HEK293 (cell line): ENCODE data around the gene EEF1AKMT1.

ENCODE experiments used
- CTCF ChIA-PET: fragments of 350-600 bp; formaldehyde crosslinking; extraction: SDS; loops from one replicate; lab custom pipeline; 2021; ENCODE audit warnings: antibody characterized with exemption; lab: Yijun Ruan, JAX
- POLR2A ChIA-PET: fragments of 300-600 bp; formaldehyde crosslinking; extraction: SDS; loops from one replicate; lab custom pipeline; 2020; ENCODE audit warnings: antibody characterized with exemption, inconsistent platforms; lab: Yijun Ruan, JAX
- H3K27ac ChIP-seq: fragments of 200-500 bp; sonication (Bioruptor generic); 2 replicates; pipeline ENCODE4 v1.5.1; 2014; ENCODE audit warnings: low read depth, low read length, control low read depth, inconsistent platforms; ENCODE audit errors: extremely low read depth
- H3K36me3 ChIP-seq, 2 experiments: fragments of 200-500 bp in 1 of 2; sonication (Bioruptor generic) in 1 of 2; 1 replicate in 1 of 2; 2 replicates in 1 of 2; pipeline ENCODE4 v1.5.1; 2014 to 2017; ENCODE audit warnings: inconsistent platforms in 2 of 2, low read length in 2 of 2; ENCODE audit not compliant: control insufficient read depth in 2 of 2, insufficient read depth in 1 of 2
- H3K4me1 ChIP-seq: fragments of 200-500 bp; sonication (Bioruptor generic); 2 replicates; pipeline ENCODE4 v1.5.1; 2014; ENCODE audit warnings: mild to moderate bottlenecking, low read length, inconsistent platforms; ENCODE audit not compliant: control insufficient read depth, insufficient read depth
- H3K4me3 ChIP-seq: 2 replicates; pipeline ENCODE4 v1.5.1; 2011; ENCODE audit warnings: low read depth, mild to moderate bottlenecking, control low read depth, low read length, moderate library complexity
- H3K9me3 ChIP-seq: fragments of 200-500 bp; sonication (Bioruptor generic); 2 replicates; pipeline ENCODE4 v1.5.1; 2014; ENCODE audit warnings: low read depth, low read length, inconsistent platforms; ENCODE audit not compliant: control insufficient read depth, insufficient read depth
- GLIS1 ChIP-seq: fragments of 450-650 bp; formaldehyde crosslinking; IDR thresholded peaks from 2 replicates; pipeline ENCODE4 v1.5.1; 2016; ENCODE audit warnings: missing biosample characterization, missing genetic modification characterization
- HOXC10 ChIP-seq: sonication (generic); formaldehyde crosslinking; IDR thresholded peaks from 2 replicates; pipeline ENCODE4 v1.8.1; 2023; ENCODE audit warnings: mild to moderate bottlenecking, missing genetic modification reagents
- KLF1 ChIP-seq: fragments of 450-650 bp; formaldehyde crosslinking; IDR thresholded peaks from 2 replicates; pipeline ENCODE4 v1.5.1; 2016; ENCODE audit warnings: missing biosample characterization, missing genetic modification characterization
- KLF8 ChIP-seq: fragments of 450-650 bp; formaldehyde crosslinking; IDR thresholded peaks from 2 replicates; pipeline ENCODE4 v1.5.1; 2016; ENCODE audit warnings: missing biosample characterization, missing genetic modification characterization
- KLF9 ChIP-seq: fragments of 450-650 bp; formaldehyde crosslinking; IDR thresholded peaks from 2 replicates; pipeline ENCODE4 v1.5.1; 2016; ENCODE audit warnings: missing biosample characterization, missing genetic modification characterization, low read depth
- MYNN ChIP-seq: fragments of 450-650 bp; formaldehyde crosslinking; IDR thresholded peaks from 2 replicates; pipeline ENCODE4 v1.5.1; 2016; ENCODE audit warnings: missing biosample characterization, missing genetic modification characterization, borderline replicate concordance
- REPIN1 ChIP-seq: fragments of 450-650 bp; formaldehyde crosslinking; IDR thresholded peaks from 2 replicates; pipeline ENCODE4 v1.5.1; 2017; ENCODE audit warnings: missing biosample characterization, missing genetic modification characterization, low read depth
- ZNF324 ChIP-seq: fragments of 450-650 bp; formaldehyde crosslinking; IDR thresholded peaks from 2 replicates; pipeline ENCODE4 v1.5.1; 2016; ENCODE audit warnings: missing biosample characterization, missing genetic modification characterization
- ZNF404 ChIP-seq: fragments of 450-650 bp; formaldehyde crosslinking; IDR thresholded peaks from 2 replicates; pipeline ENCODE4 v1.5.1; 2017; ENCODE audit warnings: missing biosample characterization, missing genetic modification characterization
- ZNF514 ChIP-seq: fragments of 450-650 bp; formaldehyde crosslinking; IDR thresholded peaks from 2 replicates; pipeline ENCODE4 v1.5.1; 2016; ENCODE audit warnings: missing biosample characterization, missing genetic modification characterization
- ZNF555 ChIP-seq: fragments of 450-650 bp; formaldehyde crosslinking; conservative IDR thresholded peaks from 2 replicates; pipeline ENCODE4 v1.5.1; 2017; ENCODE audit warnings: missing biosample characterization, mild to moderate bottlenecking, missing genetic modification characterization, inconsistent platforms
- ZNF585B ChIP-seq: fragments of 450-650 bp; formaldehyde crosslinking; IDR thresholded peaks from 2 replicates; pipeline ENCODE4 v1.5.1; 2016; ENCODE audit warnings: missing biosample characterization, missing genetic modification characterization
- ZNF596 ChIP-seq: fragments of 450-650 bp; IDR thresholded peaks from 2 replicates; pipeline ENCODE4 v1.5.0; 2018; ENCODE audit warnings: missing biosample characterization, mild to moderate bottlenecking, missing genetic modification characterization, moderate library complexity
- ZNF624 ChIP-seq: fragments of 450-650 bp; formaldehyde crosslinking; IDR thresholded peaks from 2 replicates; pipeline ENCODE4 v1.5.1; 2017; ENCODE audit warnings: missing biosample characterization, missing genetic modification characterization
- ZNF654 ChIP-seq: fragments of 450-650 bp; formaldehyde crosslinking; IDR thresholded peaks from 2 replicates; pipeline ENCODE4 v1.5.1; 2016; ENCODE audit warnings: low read depth, missing biosample characterization, missing genetic modification characterization
- ZSCAN23 ChIP-seq: fragments of 450-650 bp; formaldehyde crosslinking; IDR thresholded peaks from 2 replicates; pipeline ENCODE4 v1.5.1; 2016; ENCODE audit warnings: missing biosample characterization, missing genetic modification characterization
- TF ChIP-seq, protein P1 (sequence below): fragments of 450-650 bp; formaldehyde crosslinking; IDR thresholded peaks from 2 replicates; pipeline ENCODE4 v1.5.1; 2017; ENCODE audit warnings: missing biosample characterization, missing genetic modification characterization
- TF ChIP-seq, protein P2 (sequence below): fragments of 450-650 bp; formaldehyde crosslinking; IDR thresholded peaks from 2 replicates; pipeline ENCODE4 v1.5.1; 2016; ENCODE audit warnings: missing biosample characterization, missing genetic modification characterization, low read depth
- TF ChIP-seq, protein P3 (sequence below): fragments of 450-650 bp; formaldehyde crosslinking; IDR thresholded peaks from 2 replicates; pipeline ENCODE4 v1.5.1; 2017; ENCODE audit warnings: missing biosample characterization, mild to moderate bottlenecking, missing genetic modification characterization, moderate library complexity
- TF ChIP-seq, protein P4 (sequence below): fragments of 450-650 bp; formaldehyde crosslinking; IDR thresholded peaks from 2 replicates; pipeline ENCODE4 v1.5.1; 2016; ENCODE audit warnings: missing biosample characterization, missing genetic modification characterization
- TF ChIP-seq, protein P5 (sequence below): fragments of 450-650 bp; formaldehyde crosslinking; IDR thresholded peaks from 2 replicates; pipeline ENCODE4 v1.5.1; 2016; ENCODE audit warnings: missing biosample characterization, missing genetic modification characterization

EEF1AKMT1 gene

DNA sequence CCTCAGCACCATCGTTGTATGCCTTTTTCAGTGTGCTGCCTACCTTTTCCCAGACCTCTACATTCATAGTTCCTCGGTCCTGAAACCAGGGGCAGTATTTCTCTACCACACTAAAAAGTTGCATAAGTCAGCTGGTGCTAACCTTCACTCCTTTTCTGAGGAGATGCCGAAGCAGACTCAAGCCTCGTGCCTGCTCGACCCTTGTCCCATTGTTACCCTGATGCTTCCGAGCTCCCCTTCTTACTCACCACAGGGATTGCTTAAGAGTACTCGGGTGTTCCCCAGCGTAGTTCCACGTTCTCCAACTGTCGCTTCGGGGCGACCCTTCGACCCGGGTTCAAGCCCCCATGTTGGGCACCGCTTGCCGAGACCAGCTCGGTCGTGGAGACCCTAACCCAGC lies 89.2 kb downstream of the EEF1AKMT1 start (continued):
- no peak for TF ChIP-seq ZNF654 (tag by site-specific recombination)

DNA sequence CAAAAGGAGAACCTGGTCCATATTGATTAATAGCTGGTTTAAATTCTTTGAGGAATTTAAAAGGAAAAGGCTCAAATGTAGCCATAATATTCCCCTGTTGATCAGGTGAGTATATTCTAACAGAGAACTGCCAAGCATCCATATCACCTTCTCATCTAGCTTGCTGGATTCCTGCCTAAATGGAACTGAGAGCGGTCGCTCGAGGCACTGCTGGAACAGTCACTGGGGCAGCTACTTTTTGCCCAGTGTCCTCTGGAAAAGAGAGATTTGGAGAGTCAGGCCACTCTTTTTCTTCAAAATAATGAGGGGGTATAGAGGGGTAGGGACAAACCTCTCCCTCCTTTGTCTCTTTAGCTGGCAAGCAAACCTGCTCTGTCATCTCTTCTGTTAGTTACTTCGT lies 89.7 kb downstream of the EEF1AKMT1 start:
- Histone ChIP-seq H3K27ac (no peak overlapping the region), H3K4me1 (no peaks in the 10 kb centered on the region), H3K4me3 (no peak overlapping the region), H3K36me3 (peaks cover 0 to 2% of the 10 kb centered on the region in 2 experiments; a peak in 1 of 3 replicates), H3K9me3 (no peaks in the 10 kb centered on the region)
- no peak for TF ChIP-seq KLF9 (tag by site-specific recombination)
- no peak for TF ChIP-seq MYNN (tag by site-specific recombination)
- no peak for TF ChIP-seq ZSCAN23 (tag by site-specific recombination)
- TF ChIP-seq, protein P1, sequence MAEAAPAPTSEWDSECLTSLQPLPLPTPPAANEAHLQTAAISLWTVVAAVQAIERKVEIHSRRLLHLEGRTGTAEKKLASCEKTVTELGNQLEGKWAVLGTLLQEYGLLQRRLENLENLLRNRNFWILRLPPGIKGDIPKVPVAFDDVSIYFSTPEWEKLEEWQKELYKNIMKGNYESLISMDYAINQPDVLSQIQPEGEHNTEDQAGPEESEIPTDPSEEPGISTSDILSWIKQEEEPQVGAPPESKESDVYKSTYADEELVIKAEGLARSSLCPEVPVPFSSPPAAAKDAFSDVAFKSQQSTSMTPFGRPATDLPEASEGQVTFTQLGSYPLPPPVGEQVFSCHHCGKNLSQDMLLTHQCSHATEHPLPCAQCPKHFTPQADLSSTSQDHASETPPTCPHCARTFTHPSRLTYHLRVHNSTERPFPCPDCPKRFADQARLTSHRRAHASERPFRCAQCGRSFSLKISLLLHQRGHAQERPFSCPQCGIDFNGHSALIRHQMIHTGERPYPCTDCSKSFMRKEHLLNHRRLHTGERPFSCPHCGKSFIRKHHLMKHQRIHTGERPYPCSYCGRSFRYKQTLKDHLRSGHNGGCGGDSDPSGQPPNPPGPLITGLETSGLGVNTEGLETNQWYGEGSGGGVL (tag by site-specific recombination) = no peak
- no peak for TF ChIP-seq ZNF585B
- no peak for TF ChIP-seq KLF1 (tag by site-specific recombination)
- TF ChIP-seq ZNF624 (tag by site-specific recombination) = no peak
- TF ChIP-seq HOXC10 = no peak
- CTCF ChIA-PET = no interaction called here
- POLR2A ChIA-PET = no interaction called here

DNA sequence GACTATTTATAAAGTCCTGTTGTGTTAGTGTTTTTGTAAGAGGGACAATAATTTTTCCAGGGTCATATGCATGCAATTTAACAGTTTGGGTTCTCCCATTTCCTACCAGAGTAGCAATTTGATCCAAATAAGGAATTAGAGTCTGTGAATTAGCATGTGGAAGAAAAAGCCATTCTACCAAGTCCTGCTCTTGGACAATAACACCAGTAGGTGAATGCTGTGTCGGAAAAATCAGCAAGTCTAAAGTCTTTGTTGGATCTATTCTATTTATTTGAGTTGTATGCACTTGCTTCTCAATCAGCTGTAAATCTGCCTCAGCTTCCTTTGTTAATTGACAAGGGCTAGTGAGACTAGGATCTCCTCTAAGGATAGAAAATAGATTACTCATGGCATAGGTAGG lies 91.7 kb downstream of the EEF1AKMT1 start:
- Histone ChIP-seq H3K27ac (no peak overlapping the region), H3K4me3 (no peak overlapping the region), H3K36me3 (peaks cover 0 to 2% of the 10 kb centered on the region in 2 experiments; a peak in 1 of 3 replicates), H3K9me3 (no peaks in the 10 kb centered on the region), H3K4me1 (no peaks in the 10 kb centered on the region)
- ChIA-PET CTCF (no interaction called here), POLR2A (no interaction called here)
- TF ChIP-seq, protein P2, sequence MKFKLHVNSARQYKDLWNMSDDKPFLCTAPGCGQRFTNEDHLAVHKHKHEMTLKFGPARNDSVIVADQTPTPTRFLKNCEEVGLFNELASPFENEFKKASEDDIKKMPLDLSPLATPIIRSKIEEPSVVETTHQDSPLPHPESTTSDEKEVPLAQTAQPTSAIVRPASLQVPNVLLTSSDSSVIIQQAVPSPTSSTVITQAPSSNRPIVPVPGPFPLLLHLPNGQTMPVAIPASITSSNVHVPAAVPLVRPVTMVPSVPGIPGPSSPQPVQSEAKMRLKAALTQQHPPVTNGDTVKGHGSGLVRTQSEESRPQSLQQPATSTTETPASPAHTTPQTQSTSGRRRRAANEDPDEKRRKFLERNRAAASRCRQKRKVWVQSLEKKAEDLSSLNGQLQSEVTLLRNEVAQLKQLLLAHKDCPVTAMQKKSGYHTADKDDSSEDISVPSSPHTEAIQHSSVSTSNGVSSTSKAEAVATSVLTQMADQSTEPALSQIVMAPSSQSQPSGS (tag by site-specific recombination) = no peak
- TF ChIP-seq ZNF514 = no peak
- no peak for TF ChIP-seq ZNF596 (tag by site-specific recombination)
- no peak for TF ChIP-seq KLF8 (tag by site-specific recombination)
- TF ChIP-seq, protein P3, sequence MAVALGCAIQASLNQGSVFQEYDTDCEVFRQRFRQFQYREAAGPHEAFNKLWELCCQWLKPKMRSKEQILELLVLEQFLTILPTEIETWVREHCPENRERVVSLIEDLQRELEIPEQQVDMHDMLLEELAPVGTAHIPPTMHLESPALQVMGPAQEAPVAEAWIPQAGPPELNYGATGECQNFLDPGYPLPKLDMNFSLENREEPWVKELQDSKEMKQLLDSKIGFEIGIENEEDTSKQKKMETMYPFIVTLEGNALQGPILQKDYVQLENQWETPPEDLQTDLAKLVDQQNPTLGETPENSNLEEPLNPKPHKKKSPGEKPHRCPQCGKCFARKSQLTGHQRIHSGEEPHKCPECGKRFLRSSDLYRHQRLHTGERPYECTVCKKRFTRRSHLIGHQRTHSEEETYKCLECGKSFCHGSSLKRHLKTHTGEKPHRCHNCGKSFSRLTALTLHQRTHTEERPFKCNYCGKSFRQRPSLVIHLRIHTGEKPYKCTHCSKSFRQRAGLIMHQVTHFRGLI = no peak
- no peak for TF ChIP-seq GLIS1 (tag by site-specific recombination)
- no peak for TF ChIP-seq ZNF324 (tag by site-specific recombination)
- TF ChIP-seq, protein P4, sequence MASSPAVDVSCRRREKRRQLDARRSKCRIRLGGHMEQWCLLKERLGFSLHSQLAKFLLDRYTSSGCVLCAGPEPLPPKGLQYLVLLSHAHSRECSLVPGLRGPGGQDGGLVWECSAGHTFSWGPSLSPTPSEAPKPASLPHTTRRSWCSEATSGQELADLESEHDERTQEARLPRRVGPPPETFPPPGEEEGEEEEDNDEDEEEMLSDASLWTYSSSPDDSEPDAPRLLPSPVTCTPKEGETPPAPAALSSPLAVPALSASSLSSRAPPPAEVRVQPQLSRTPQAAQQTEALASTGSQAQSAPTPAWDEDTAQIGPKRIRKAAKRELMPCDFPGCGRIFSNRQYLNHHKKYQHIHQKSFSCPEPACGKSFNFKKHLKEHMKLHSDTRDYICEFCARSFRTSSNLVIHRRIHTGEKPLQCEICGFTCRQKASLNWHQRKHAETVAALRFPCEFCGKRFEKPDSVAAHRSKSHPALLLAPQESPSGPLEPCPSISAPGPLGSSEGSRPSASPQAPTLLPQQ (tag by site-specific recombination) = no peak
- TF ChIP-seq ZNF555 (tag by site-specific recombination) = no peak
- no peak for TF ChIP-seq ZNF404
- no peak for TF ChIP-seq REPIN1
- TF ChIP-seq, protein P5, sequence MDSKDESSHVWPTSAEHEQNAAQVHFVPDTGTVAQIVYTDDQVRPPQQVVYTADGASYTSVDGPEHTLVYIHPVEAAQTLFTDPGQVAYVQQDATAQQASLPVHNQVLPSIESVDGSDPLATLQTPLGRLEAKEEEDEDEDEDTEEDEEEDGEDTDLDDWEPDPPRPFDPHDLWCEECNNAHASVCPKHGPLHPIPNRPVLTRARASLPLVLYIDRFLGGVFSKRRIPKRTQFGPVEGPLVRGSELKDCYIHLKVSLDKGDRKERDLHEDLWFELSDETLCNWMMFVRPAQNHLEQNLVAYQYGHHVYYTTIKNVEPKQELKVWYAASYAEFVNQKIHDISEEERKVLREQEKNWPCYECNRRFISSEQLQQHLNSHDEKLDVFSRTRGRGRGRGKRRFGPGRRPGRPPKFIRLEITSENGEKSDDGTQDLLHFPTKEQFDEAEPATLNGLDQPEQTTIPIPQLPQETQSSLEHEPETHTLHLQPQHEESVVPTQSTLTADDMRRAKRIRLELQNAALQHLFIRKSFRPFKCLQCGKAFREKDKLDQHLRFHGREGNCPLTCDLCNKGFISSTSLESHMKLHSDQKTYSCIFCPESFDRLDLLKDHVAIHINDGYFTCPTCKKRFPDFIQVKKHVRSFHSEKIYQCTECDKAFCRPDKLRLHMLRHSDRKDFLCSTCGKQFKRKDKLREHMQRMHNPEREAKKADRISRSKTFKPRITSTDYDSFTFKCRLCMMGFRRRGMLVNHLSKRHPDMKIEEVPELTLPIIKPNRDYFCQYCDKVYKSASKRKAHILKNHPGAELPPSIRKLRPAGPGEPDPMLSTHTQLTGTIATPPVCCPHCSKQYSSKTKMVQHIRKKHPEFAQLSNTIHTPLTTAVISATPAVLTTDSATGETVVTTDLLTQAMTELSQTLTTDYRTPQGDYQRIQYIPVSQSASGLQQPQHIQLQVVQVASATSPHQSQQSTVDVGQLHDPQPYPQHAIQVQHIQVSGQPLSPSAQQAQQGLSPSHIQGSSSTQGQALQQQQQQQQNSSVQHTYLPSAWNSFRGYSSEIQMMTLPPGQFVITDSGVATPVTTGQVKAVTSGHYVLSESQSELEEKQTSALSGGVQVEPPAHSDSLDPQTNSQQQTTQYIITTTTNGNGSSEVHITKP (tag by site-specific recombination) = no peak
